HuH-7.5 (cell line): ENCODE measurements around the gene FAM181B.
"Not testable (repeated sequence)": the region's sequence is repeated elsewhere in the genome, so short reads cannot be mapped to it uniquely, and the experiment has no call there.

Source experiments
- DNase-seq: peaks from one replicate; pipeline ENCODE4 v3.0.0; 2011; ENCODE audit warnings: low spot score

FAM181B gene

GRCh38 chr11:82732348-82732733, 1.3 kb downstream of the FAM181B start:
- DNase-seq: no peak

GRCh38 chr11:82731691-82732277, 1.9 kb downstream of the FAM181B start:
- no peak for DNase-seq

- DNase-seq: no peak
Observed at GRCh38 chr11:82730754-82731153, 2.9 kb downstream of the FAM181B start.

GRCh38 chr11:82730286-82730685, 3.4 kb downstream of the FAM181B start:
- DNase-seq: no peak

GRCh38 chr11:82724026-82724425, 9.6 kb downstream of the FAM181B start:
- DNase-seq: no peak

GRCh38 chr11:82722231-82722630, 11.4 kb downstream of the FAM181B start:
- DNase-seq: no peak

GRCh38 chr11:82720267-82721065, 13.2 kb downstream of the FAM181B start:
- no peak for DNase-seq

GRCh38 chr11:82719361-82720105, 14.1 kb downstream of the FAM181B start:
- DNase-seq: no peak

GRCh38 chr11:82718821-82719220, 14.8 kb downstream of the FAM181B start:
- no peak for DNase-seq

- DNase-seq: peak; percentile 20
Observed at GRCh38 chr11:82718307-82718706, 15.4 kb downstream of the FAM181B start.

GRCh38 chr11:82714346-82715174, 19.1 kb downstream of the FAM181B start:
- DNase-seq: no peak

GRCh38 chr11:82711648-82712047, 22.0 kb downstream of the FAM181B start:
- DNase-seq: no peak

- DNase-seq: no peak
Observed at GRCh38 chr11:82703796-82704195, 29.9 kb downstream of the FAM181B start.

GRCh38 chr11:82703226-82703625, 30.4 kb downstream of the FAM181B start:
- no peak for DNase-seq

GRCh38 chr11:82701847-82702520, 31.7 kb downstream of the FAM181B start:
- no peak for DNase-seq

- no peak for DNase-seq
Observed at GRCh38 chr11:82698576-82699352, 34.9 kb downstream of the FAM181B start.

- DNase-seq: no peak
Observed at GRCh38 chr11:82692981-82693380, 40.7 kb downstream of the FAM181B start.

- DNase-seq: not testable (repeated sequence)
Observed at GRCh38 chr11:82689347-82689746, 44.3 kb downstream of the FAM181B start.

- no peak for DNase-seq
Observed at GRCh38 chr11:82686211-82686610, 47.5 kb downstream of the FAM181B start.

- DNase-seq: no peak
Observed at GRCh38 chr11:82683029-82683428, 50.6 kb downstream of the FAM181B start.
